Glutamatergic neuron (in vitro differentiated cells): ENCODE data around the gene APC. TPM values are rescaled to one million over a fixed set of nuclear protein-coding genes. Genes with fewer than 3 reads are reported as not detected.
A peak's percentile ranks its signal among the peaks of the same experiment; 100 is the strongest.
"Not testable (repeated sequence)": the region's sequence is repeated elsewhere in the genome, so short reads cannot be mapped to it uniquely, and the experiment has no call there.

ENCODE experiments used
- DNase-seq: peaks from one replicate; pipeline ENCODE4 v3.0.0; 2022
- H3K27ac Mint-ChIP-seq: one replicate; pipeline ENCODE4 v1.8.0; 2020; ENCODE audit warnings: mild to moderate bottlenecking, mixed read lengths, inconsistent platforms; ENCODE audit not compliant: unreplicated experiment
- H3K27me3 Mint-ChIP-seq: one replicate; pipeline ENCODE4 v1.8.0; 2020; ENCODE audit warnings: mild to moderate bottlenecking, moderate library complexity, mixed read lengths, inconsistent platforms; ENCODE audit not compliant: unreplicated experiment
- H3K36me3 Mint-ChIP-seq: one replicate; pipeline ENCODE4 v1.8.0; 2020; ENCODE audit warnings: mild to moderate bottlenecking, mixed read lengths, inconsistent platforms; ENCODE audit not compliant: unreplicated experiment
- H3K4me1 Mint-ChIP-seq: one replicate; pipeline ENCODE4 v1.8.0; 2020; ENCODE audit warnings: mild to moderate bottlenecking, low read depth, mixed read lengths, inconsistent platforms; ENCODE audit not compliant: unreplicated experiment
- H3K4me3 Mint-ChIP-seq: one replicate; pipeline ENCODE4 v1.8.0; 2020; ENCODE audit warnings: mild to moderate bottlenecking, mixed read lengths, inconsistent platforms; ENCODE audit not compliant: unreplicated experiment
- H3K9me3 Mint-ChIP-seq: one replicate; pipeline ENCODE4 v1.8.0; 2020; ENCODE audit warnings: mild to moderate bottlenecking, moderate library complexity, mixed read lengths, inconsistent platforms; ENCODE audit not compliant: unreplicated experiment
- total RNA-seq: library from RNA; stranded (reverse); fragmentation: NEBNext Ultra II Directional; extraction: Animal tissue kit (Norgen Biotek cat#: 25700); gene quantifications from one replicate; pipeline ENCODE4 v1.2.1, GENCODE V29; 2021; ENCODE audit not compliant: unreplicated experiment
- TF ChIP-seq, protein P1 (sequence below): fragments of 200-600 bp; sonication (generic); IDR thresholded peaks from one replicate; pipeline ENCODE4 v1.5.0; 2021; ENCODE audit not compliant: partially characterized antibody, unreplicated experiment

Gene APC
- total RNA-seq, 1 donor from 2014 or later, result 136 TPM

DNA sequence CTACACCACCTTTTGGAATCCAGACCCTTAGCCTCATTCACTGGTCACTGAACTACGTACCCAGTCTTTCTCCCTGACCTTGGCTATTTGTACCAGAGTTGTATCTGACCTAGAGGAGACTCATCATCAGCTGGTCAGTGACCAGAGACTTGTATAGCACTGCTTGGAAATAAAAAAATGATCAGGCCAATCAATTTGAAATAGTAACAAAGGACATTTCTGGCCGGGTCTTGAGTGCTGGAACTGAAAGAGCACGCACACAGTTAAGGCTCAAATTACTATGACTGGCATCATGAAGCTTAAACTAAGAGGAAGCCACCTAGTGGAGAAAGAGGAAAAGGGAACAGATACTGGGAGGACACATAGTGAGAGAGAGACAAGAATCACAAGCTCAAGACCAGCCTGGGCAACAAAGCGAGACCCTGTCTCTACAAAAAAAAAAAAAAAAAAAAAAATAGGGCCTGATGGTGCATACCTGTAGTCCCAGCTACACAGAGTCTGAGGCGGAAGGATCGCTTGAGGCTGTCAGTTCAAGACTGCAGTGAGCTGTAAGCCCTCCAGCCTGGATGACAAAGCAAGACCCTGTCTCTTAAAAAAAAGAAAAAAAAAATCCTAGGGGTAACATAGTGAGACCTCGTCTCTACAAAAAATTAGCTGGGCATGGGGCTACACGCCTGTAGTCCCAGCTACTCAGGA, 110.6 kb downstream of the APC start:
- H3K27me3 Mint-ChIP-seq, result peaks cover 2% of the 10 kb centered on the region
- DNase-seq, result no peak
- H3K27ac Mint-ChIP-seq, result no peak overlapping the region

DNA sequence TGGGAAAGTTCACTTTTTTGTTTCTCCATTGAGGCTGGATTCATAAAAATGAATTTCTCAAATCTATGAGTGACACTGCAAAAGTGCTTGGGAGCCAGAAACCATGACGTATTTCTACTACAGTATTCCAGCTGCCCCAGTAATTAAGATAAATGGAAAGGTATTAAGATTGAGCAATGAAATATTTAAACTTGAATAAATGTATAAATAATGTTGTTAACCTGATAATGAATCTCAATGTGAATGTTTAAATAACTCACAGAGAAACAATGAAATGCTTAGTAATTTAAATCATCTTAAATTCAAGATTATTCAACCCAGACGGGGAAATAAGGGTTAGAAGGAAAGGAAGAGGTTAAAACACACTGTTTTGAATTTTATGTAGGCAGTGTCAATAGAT, 112.2 kb downstream of the APC start:
- Mint-ChIP-seq H3K4me3 (no peak overlapping the region), H3K27me3 (peaks cover 2% of the 10 kb centered on the region), H3K27ac (no peak overlapping the region), H3K4me1 (peaks cover 3% of the 10 kb centered on the region), H3K36me3 (peaks cover 12% of the 10 kb centered on the region), H3K9me3 (peaks cover 2% of the 10 kb centered on the region)
- no peak for DNase-seq
- TF ChIP-seq, protein P1, sequence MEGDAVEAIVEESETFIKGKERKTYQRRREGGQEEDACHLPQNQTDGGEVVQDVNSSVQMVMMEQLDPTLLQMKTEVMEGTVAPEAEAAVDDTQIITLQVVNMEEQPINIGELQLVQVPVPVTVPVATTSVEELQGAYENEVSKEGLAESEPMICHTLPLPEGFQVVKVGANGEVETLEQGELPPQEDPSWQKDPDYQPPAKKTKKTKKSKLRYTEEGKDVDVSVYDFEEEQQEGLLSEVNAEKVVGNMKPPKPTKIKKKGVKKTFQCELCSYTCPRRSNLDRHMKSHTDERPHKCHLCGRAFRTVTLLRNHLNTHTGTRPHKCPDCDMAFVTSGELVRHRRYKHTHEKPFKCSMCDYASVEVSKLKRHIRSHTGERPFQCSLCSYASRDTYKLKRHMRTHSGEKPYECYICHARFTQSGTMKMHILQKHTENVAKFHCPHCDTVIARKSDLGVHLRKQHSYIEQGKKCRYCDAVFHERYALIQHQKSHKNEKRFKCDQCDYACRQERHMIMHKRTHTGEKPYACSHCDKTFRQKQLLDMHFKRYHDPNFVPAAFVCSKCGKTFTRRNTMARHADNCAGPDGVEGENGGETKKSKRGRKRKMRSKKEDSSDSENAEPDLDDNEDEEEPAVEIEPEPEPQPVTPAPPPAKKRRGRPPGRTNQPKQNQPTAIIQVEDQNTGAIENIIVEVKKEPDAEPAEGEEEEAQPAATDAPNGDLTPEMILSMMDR, result no peak

More for the DNA sequence above, 110.6 kb downstream of the APC start:
- H3K9me3 Mint-ChIP-seq, result peaks cover 2% of the 10 kb centered on the region
- H3K4me1 Mint-ChIP-seq, result peaks cover 3% of the 10 kb centered on the region
- no peak overlapping the region for H3K4me3 Mint-ChIP-seq
- no peaks in the 10 kb centered on the region for H3K36me3 Mint-ChIP-seq
- TF ChIP-seq, protein P1, result peak; percentile 78

DNA sequence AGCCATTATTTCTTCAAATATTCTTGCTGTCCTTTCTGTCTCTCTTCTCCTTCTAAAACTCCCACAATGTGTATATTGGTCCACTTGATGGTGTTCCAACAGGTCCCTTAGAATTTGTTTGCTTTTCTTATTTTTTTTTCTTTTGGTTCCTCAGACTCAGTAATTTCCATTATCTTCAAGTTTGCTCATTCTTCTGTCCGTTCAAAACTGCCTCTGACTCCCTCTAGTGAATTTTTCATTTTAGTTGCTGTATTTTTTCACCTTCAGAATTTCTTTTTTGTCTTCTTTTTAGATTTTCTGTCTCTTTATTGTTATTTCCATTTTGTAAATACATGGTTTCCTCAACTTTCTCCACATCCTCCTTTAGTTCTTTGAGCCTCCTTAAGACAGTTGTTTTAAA, 117.0 kb downstream of the APC start:
- H3K4me3 Mint-ChIP-seq, result no peak overlapping the region
- TF ChIP-seq, protein P1, result no peak
- H3K9me3 Mint-ChIP-seq, result no peaks in the 10 kb centered on the region
- peaks cover 2% of the 10 kb centered on the region for H3K27me3 Mint-ChIP-seq
- no peaks in the 10 kb centered on the region for H3K4me1 Mint-ChIP-seq
- peaks cover 14% of the 10 kb centered on the region for H3K36me3 Mint-ChIP-seq
- DNase-seq, result no peak
- H3K27ac Mint-ChIP-seq, result no peak overlapping the region

DNA sequence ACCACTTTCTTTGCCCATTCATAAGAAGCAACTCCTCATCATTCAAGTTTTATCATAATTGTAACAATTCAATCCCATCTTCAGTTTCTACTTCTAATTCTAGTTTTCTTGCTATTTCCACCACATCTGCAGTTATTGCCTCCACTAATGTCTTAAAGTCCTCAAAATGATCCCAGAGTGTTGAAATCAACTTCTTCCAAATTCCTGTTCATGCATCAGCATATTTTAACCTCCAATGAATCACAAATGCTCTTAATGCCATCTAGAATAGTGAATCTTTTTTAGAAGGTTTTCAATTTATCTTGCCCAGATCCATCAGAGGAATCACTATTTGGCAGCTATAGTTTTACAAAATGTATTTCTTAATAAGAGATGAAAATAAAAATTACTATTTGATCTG, 120.2 kb downstream of the APC start:
- no peak for DNase-seq
- peaks cover 14% of the 10 kb centered on the region for H3K36me3 Mint-ChIP-seq
- H3K9me3 Mint-ChIP-seq, result peaks cover 2% of the 10 kb centered on the region
- peaks cover 6% of the 10 kb centered on the region for H3K4me1 Mint-ChIP-seq
- TF ChIP-seq, protein P1, result no peak
- no peak overlapping the region for H3K27ac Mint-ChIP-seq
- no peaks in the 10 kb centered on the region for H3K27me3 Mint-ChIP-seq
- H3K4me3 Mint-ChIP-seq, result no peak overlapping the region

DNA sequence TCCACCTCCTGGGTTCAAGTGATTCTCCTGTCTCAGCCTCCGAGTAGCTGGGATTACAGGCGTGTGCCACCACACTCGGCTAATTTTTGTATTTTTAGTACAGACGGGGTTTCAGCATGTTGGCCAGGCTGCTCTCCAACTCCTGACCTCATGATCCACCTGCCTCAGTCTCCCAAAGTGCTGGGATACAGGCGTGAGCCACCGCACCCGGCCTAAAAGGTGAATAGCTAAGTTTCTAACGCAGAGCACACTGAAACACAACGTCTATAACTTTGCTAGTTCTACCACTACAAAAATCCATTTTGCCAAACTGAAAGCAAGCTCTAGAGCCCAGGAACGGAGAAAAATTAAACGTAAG, 122.9 kb downstream of the APC start:
- DNase-seq, H3K27me3 Mint-ChIP-seq, H3K4me1 Mint-ChIP-seq, H3K36me3 Mint-ChIP-seq, H3K9me3 Mint-ChIP-seq: not testable (repeated sequence)
- Mint-ChIP-seq H3K27ac (peak overlapping the region; percentile 88), H3K4me3 (peak overlapping the region; percentile 95)
